A549 (cell line): ENCODE data around the gene TMEM163. TPM values are rescaled to one million over a fixed set of nuclear protein-coding genes. Genes with fewer than 3 reads are reported as not detected.

Experiments
- ATAC-seq, 2 experiments: fragments of 200-7000 bp in 1 of 2; fragments of >200 bp in 1 of 2; cut with Nextera tagmentation in 1 of 2; cut with Tn5 transposase in 1 of 2; 3 replicates each; pipeline versions ENCODE4 v1.8.0 to v1.9.1; 2018 to 2020; ENCODE audit warnings: mild to moderate bottlenecking in 1 of 2, moderate library complexity in 1 of 2
- CTCF ChIA-PET: fragments of 300-600 bp; sonication (Branson Sonifier 250); formaldehyde crosslinking; extraction: SDS; loops from one replicate; lab custom pipeline; 2021; ENCODE audit warnings: antibody characterized with exemption, inconsistent platforms; lab: Yijun Ruan, JAX
- POLR2A ChIA-PET: fragments of 350-600 bp; formaldehyde crosslinking; extraction: SDS; loops from one replicate; lab custom pipeline; 2021; ENCODE audit warnings: antibody characterized with exemption, inconsistent platforms; lab: Yijun Ruan, JAX
- DNase-seq, 2 experiments: peaks; one replicate each; pipeline versions ENCODE4 v3.0.0 to v3.0.0-alpha.2; 2011 to 2016; ENCODE audit warnings: low read depth in 1 of 2, low spot score in 1 of 2
- FAIRE-seq: peaks from 2 replicates; lab custom pipeline; 2011; peaks lifted over from hg19 to GRCh38; lab: Jason Lieb, UNC
- H3K27ac ChIP-seq, 2 experiments: fragments of >200 bp; sonication (Bioruptor Twin); formaldehyde crosslinking; 3 replicates each; pipeline ENCODE4 v1.5.1; 2016 to 2017
- H3K4me1 ChIP-seq: fragments of >200 bp; sonication (Bioruptor Twin); formaldehyde crosslinking; 3 replicates; pipeline ENCODE4 v1.6.1; 2016
- H3K4me2 ChIP-seq: fragments of >200 bp; sonication (Bioruptor Twin); formaldehyde crosslinking; 3 replicates; pipeline ENCODE4 v1.6.1; 2016
- H3K4me3 ChIP-seq: fragments of >200 bp; sonication (Bioruptor Twin); formaldehyde crosslinking; 3 replicates; pipeline ENCODE4 v1.5.1; 2016
- H3K9me3 ChIP-seq: fragments of >200 bp; sonication (Bioruptor Twin); formaldehyde crosslinking; 3 replicates; pipeline ENCODE4 v1.6.1; 2016
- BCL3 ChIP-seq: fragments of >200 bp; sonication (Bioruptor Twin); formaldehyde crosslinking; IDR thresholded peaks from 3 replicates; pipeline ENCODE4 v1.6.1; 2016
- BHLHE40 ChIP-seq: IDR thresholded peaks from 2 replicates; pipeline ENCODE4 v1.6.1; 2012; ENCODE audit warnings: low read depth, low read length, inconsistent platforms
- ELK1 ChIP-seq: fragments of 150-350 bp; IDR thresholded peaks from 2 replicates; pipeline ENCODE4 v1.6.1; 2014; ENCODE audit warnings: low read depth, mild to moderate bottlenecking, low read length
- FOSB ChIP-seq: fragments of 250-450 bp; sonication (Bioruptor Pico); IDR thresholded peaks from 2 replicates; pipeline ENCODE4 v1.5.0; 2020; ENCODE audit warnings: mild to moderate bottlenecking, moderate library complexity
- FOSL2 ChIP-seq, 2 experiments: fragments of 450-650 bp in 1 of 2; fragments of >200 bp in 1 of 2; sonication (Bioruptor Twin) in 1 of 2; formaldehyde crosslinking; IDR thresholded peaks; 2 replicates each; pipeline versions ENCODE4 v1.5.0 to v1.6.1; 2016 to 2020; ENCODE audit warnings: mild to moderate bottlenecking in 1 of 2, moderate library complexity in 1 of 2
- FOXS1 ChIP-seq: fragments of 250-450 bp; sonication (Bioruptor Pico); IDR thresholded peaks from 2 replicates; pipeline ENCODE4 v1.5.0; 2020; ENCODE audit warnings: mild to moderate bottlenecking, moderate library complexity
- GATA3 ChIP-seq: IDR thresholded peaks from 2 replicates; pipeline ENCODE4 v1.6.1; 2012; ENCODE audit warnings: borderline replicate concordance
- HES2 ChIP-seq: fragments of >200 bp; sonication (Bioruptor Twin); formaldehyde crosslinking; IDR thresholded peaks from 2 replicates; pipeline ENCODE4 v1.6.1; 2016
- HMGXB4 ChIP-seq: fragments of 250-450 bp; sonication (Bioruptor Pico); IDR thresholded peaks from 2 replicates; pipeline ENCODE4 v1.5.0; 2021; ENCODE audit warnings: mild to moderate bottlenecking, moderate library complexity, borderline replicate concordance
- HOXA7 ChIP-seq: fragments of 250-450 bp; sonication (Bioruptor Pico); IDR thresholded peaks from 2 replicates; pipeline ENCODE4 v1.5.0; 2020; ENCODE audit warnings: mild to moderate bottlenecking, moderate library complexity
- HOXB5 ChIP-seq: fragments of 250-450 bp; sonication (Bioruptor Pico); IDR thresholded peaks from 2 replicates; pipeline ENCODE4 v1.5.0; 2020; ENCODE audit warnings: mild to moderate bottlenecking, moderate library complexity
- KDM1A ChIP-seq: fragments of 200-600 bp; sonication (generic); IDR thresholded peaks from 2 replicates; pipeline ENCODE4 v1.6.1; 2016; ENCODE audit warnings: low read depth, mild to moderate bottlenecking
- KDM5A ChIP-seq: fragments of 200-600 bp; sonication (generic); IDR thresholded peaks from 2 replicates; pipeline ENCODE4 v1.6.1; 2016; ENCODE audit warnings: antibody characterized with exemption, mild to moderate bottlenecking
- MAZ ChIP-seq: fragments of 150-350 bp; IDR thresholded peaks from 2 replicates; pipeline ENCODE4 v1.6.1; 2014; ENCODE audit warnings: antibody characterized with exemption, low read depth, low read length, borderline replicate concordance
- NFE2L2 ChIP-seq: fragments of 150-350 bp; conservative IDR thresholded peaks from 2 replicates; pipeline ENCODE4 v1.6.1; 2014; ENCODE audit warnings: low read length
- NR3C1 ChIP-seq: fragments of >200 bp; sonication (Bioruptor Twin); formaldehyde crosslinking; IDR thresholded peaks from 3 replicates; pipeline ENCODE4 v1.6.1; 2017
- PBX3 ChIP-seq: IDR thresholded peaks from 2 replicates; pipeline ENCODE4 v1.6.1; 2012
- RCOR1 ChIP-seq: fragments of 150-350 bp; IDR thresholded peaks from 2 replicates; pipeline ENCODE4 v1.6.1; 2014; ENCODE audit warnings: antibody characterized with exemption, low read length, low read depth
- RNF2 ChIP-seq: fragments of 200-600 bp; sonication (generic); IDR thresholded peaks from 2 replicates; pipeline ENCODE4 v1.6.1; 2016; ENCODE audit warnings: low read depth, mild to moderate bottlenecking, antibody characterized with exemption, moderate library complexity, borderline replicate concordance
- TFCP2L1 ChIP-seq: fragments of 250-450 bp; sonication (Bioruptor Pico); IDR thresholded peaks from 2 replicates; pipeline ENCODE4 v1.5.0; 2021; ENCODE audit warnings: mild to moderate bottlenecking
- USF2 ChIP-seq: fragments of 450-650 bp; IDR thresholded peaks from 2 replicates; pipeline ENCODE4 v1.6.1; 2014; ENCODE audit warnings: antibody characterized with exemption
- ZC3H11A ChIP-seq: fragments of 450-650 bp; IDR thresholded peaks from 2 replicates; pipeline ENCODE4 v1.6.1; 2014; ENCODE audit warnings: antibody characterized with exemption, mild to moderate bottlenecking
- ZNF302 ChIP-seq: fragments of 250-450 bp; sonication (Bioruptor Pico); IDR thresholded peaks from 2 replicates; pipeline ENCODE4 v1.9.0; 2021; ENCODE audit warnings: inconsistent platforms, mild to moderate bottlenecking, moderate library complexity
- ZSCAN20 ChIP-seq: fragments of 250-450 bp; sonication (Bioruptor Pico); IDR thresholded peaks from 2 replicates; pipeline ENCODE4 v1.8.0; 2022; ENCODE audit warnings: mild to moderate bottlenecking, moderate library complexity
- WGBS: methylation state at CpG from one replicate; pipeline ENCODE4 v1.1.6; 2017; ENCODE audit errors: missing lambda C conversion rate; 5-methylcytosine and 5-hydroxymethylcytosine counted together
- polyA plus RNA-seq, 4 experiments: library from polyadenylated mRNA; depleted of rRNA in 3 of 4; stranded (reverse); fragments of >200 nt; fragmentation: RNase III in 1 of 4; extraction: RNeasy Plus Mini Kit Qiagen cat#74134 plus additional on column Dnase treatment in 1 of 4; gene quantifications; 2 replicates in 3 of 4; 3 replicates in 1 of 4; pipeline ENCODE4 v1.2.3, GENCODE V29; 2011 to 2017

Gene TMEM163
- polyA plus RNA-seq, 2 of the 4 experiments (the other 2 are of a cell fraction), result not detected

- TF ChIP-seq ZSCAN20 (CRISPR knock-in tag) (no peak), USF2 (no peak), FOSB (CRISPR knock-in tag) (no peak)
Measured at GRCh38 chr2:134460583-134460998, 258.2 kb downstream of the TMEM163 start (continued).

- H3K4me1 ChIP-seq, result no peaks in the 10 kb centered on the region
- no peak overlapping the region for H3K4me3 ChIP-seq
- POLR2A ChIA-PET, result interaction anchor here (1.3 kb wide), 1 partner anchor 458 kb away, joined by 4 read pairs; no protein-coding TSS in a partner anchor
- no peak for TF ChIP-seq FOSB (CRISPR knock-in tag)
- no peak for TF ChIP-seq ZNF302 (CRISPR knock-in tag)
- no peak for TF ChIP-seq RCOR1
- TF ChIP-seq NFE2L2, result no peak
- no peak for TF ChIP-seq KDM5A
- no peak for TF ChIP-seq TFCP2L1 (CRISPR knock-in tag)
- no peak for TF ChIP-seq FOSL2 (IDR thresholded peaks at IDR 0.05)
- TF ChIP-seq FOSL2 (CRISPR knock-in tag; IDR thresholded peaks at IDR 0.05), result no peak
- no peak for TF ChIP-seq BHLHE40
- TF ChIP-seq PBX3, result no peak
- no peak for TF ChIP-seq HMGXB4 (CRISPR knock-in tag)
- TF ChIP-seq MAZ, result no peak
- TF ChIP-seq GATA3, result no peak
- TF ChIP-seq HOXB5, result no peak
- TF ChIP-seq ELK1, result no peak
- TF ChIP-seq NR3C1, result no peak
- TF ChIP-seq, all 56 proteins: peak for 0
- CTCF ChIA-PET, result interaction anchor here (0.6 to 4.7 kb wide), 24 partner anchors 9 to 569 kb away, joined by 3 to 41 read pairs (median 4); no protein-coding TSS in a partner anchor
- no peak for ATAC-seq
- FAIRE-seq, result no peak
- DNase-seq, result no peak
- Histone ChIP-seq H3K9me3 (no peaks in the 10 kb centered on the region), H3K27ac (no peak overlapping the region; a peak in 1 of 6 replicates), H3K4me2 (no peak overlapping the region)
- 76% methylated on average over 5 of the region's 11 CpGs for WGBS
Measured at GRCh38 chr2:134459706-134460406, 258.9 kb downstream of the TMEM163 start.

- CTCF ChIA-PET, result interaction anchor here (1.0 to 4.7 kb wide), 4 partner anchors 9 to 440 kb away, joined by 3 to 41 read pairs (median 10); no protein-coding TSS in a partner anchor
- no peak for ATAC-seq
- H3K4me3 ChIP-seq, result no peak overlapping the region
- no peak for FAIRE-seq
- no peak overlapping the region for H3K27ac ChIP-seq
- DNase-seq, result no peak
- 32% methylated on average over 2 of the region's 10 CpGs for WGBS
- no peaks in the 10 kb centered on the region for H3K4me1 ChIP-seq
- H3K9me3 ChIP-seq, result no peaks in the 10 kb centered on the region
- POLR2A ChIA-PET, result no interaction called here
- no peak overlapping the region for H3K4me2 ChIP-seq
- no peak for TF ChIP-seq HES2
- TF ChIP-seq RNF2, result no peak
- TF ChIP-seq KDM5A, result no peak
- TF ChIP-seq KDM1A, result no peak
- TF ChIP-seq PBX3, result no peak
- no peak for TF ChIP-seq ZNF302 (CRISPR knock-in tag)
- no peak for TF ChIP-seq FOXS1 (CRISPR knock-in tag)
- no peak for TF ChIP-seq ZC3H11A
- no peak for TF ChIP-seq NFE2L2
- TF ChIP-seq HOXA7, result no peak
- TF ChIP-seq MAZ, result no peak
- no peak for TF ChIP-seq ELK1
- no peak for TF ChIP-seq BCL3
Measured at GRCh38 chr2:134458950-134459349, 259.9 kb downstream of the TMEM163 start.
